GM18951 (cell line): ENCODE results near the gene CCNQ.

Experiments used
- POLR2A ChIP-seq: IDR thresholded peaks from 4 replicates; pipeline ENCODE4 v1.6.1; 2011; ENCODE audit warnings: mild to moderate bottlenecking; ENCODE audit not compliant: insufficient read length, insufficient read depth; ENCODE audit errors: extremely low read depth
- in situ Hi-C: fragments of 300-500 bp; cut with MboI; formaldehyde crosslinking; loops from one replicate; pipeline ENCODE4 v1.12.0; 2022; ENCODE audit warnings: low sequenced_read_pairs, mixed read lengths, inconsistent platforms; ENCODE audit not compliant: unreplicated experiment

CCNQ gene

DNA sequence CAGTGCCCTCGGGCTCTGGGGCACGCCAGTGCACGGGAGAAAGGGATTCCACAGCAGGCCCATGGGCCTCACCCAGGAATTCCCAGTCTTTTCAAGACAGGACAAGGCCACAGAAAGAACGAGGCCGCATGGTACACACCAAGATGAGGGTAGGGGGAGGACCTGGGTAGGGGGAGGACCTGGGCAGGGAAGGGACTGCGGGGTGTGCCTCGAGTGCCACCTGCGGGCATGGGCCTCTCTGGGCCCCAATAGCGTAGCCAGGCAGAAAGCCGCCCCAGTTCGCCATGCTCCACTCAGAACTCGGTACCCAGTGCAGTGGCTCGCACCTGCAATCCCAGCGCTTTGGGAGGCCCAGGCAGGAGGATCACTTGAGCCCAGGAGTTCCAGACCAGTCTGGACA, 34.1 kb upstream of the CCNQ start:
- in situ Hi-C loops = no loop called here

DNA sequence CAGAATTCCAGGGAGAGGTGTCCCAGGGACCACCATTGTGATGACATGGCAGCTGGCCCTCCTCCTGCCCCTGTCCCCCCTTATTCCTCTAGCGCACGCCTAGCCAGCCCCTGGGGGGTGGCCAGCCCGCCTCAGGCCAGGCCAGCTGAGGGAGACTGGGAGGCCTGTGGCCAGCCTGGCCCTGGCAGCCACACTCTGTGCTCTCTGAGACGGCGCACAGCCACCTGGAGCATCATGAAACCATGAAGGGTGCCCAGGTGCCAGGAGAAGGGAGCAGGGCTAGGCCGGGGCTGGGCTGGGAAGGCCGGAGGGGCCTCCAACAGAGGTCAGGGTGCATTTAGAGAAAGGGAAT, 33.6 kb upstream of the CCNQ start:
- in situ Hi-C loops = no loop called here
- TF ChIP-seq POLR2A = no peak

More for the DNA sequence above, 34.1 kb upstream of the CCNQ start:
- TF ChIP-seq POLR2A = no peak

DNA sequence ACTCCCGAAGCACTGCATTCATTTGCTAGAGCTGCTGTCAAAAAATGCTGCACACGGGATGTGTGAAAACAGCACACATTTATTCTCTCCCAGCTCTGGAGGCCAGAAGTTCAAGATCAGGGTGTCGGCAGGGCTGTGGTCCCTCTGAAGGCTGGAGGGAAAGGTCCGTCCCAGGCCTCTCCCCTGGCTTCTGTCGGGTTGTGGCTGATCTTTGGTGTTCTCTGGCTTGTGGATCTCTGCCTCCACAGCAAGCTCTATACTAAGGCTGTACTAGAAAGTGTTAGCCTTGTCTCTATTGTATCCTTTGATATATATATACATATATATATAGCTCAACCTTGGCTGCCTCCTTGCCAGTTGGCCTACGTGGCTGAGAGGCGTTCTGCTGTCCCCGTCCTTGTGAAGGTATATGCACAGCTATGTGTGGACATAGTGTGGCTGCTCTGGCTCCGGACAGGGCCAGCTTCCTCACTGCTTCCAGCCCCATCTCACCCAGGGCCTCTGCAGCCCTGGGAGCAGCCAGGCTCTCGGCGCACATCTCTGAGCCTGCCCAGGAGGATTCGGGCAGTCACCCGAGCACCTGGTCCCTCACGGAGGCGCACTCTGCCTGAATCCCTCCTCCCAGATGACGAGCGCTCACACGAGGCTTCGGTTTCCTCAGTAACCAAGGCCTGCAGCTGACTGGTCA, 33.1 kb upstream of the CCNQ start:
- TF ChIP-seq POLR2A = no peak
- in situ Hi-C loops = no loop called here

DNA sequence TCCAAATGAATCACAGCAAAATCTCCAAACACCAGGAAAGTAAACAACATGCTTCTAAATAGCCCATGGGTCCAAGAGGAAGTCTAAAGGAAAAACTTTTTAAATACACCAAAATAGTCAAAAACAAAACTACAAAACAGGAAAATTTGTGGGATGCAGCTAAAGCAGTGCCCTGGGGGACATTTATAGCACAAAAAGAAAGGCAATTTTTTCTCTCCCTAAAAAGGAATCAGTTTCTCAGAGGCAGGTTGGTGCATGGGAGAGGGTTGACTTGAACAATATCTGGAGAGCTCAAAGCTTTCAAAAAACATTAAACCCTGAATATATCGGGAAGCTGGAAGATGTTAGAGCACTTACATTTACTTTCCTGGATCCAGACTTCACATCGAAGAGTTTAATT, 32.4 kb upstream of the CCNQ start:
- in situ Hi-C loops = no loop called here
- TF ChIP-seq POLR2A = no peak

DNA sequence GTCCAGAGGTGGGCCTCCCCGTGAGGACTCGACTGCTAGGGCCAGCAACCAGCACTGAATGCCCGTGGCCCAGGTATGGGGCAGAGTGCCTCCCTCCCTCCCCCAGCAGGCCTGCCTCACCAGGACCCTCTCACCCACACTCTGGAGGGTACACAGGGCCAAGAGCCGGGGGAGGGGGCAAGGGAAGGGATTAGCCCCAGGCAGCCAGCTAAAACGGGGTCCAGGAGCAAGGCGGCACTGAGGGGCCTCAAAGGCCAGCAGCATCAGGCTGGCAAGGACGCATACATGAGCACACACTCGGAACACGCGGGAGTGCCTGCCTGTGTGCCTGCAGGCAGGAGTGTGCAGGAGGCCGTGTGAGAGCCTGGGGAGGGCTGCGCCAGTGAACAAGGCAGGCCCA, 29.7 kb upstream of the CCNQ start:
- in situ Hi-C loops = no loop called here
- TF ChIP-seq POLR2A = no peak

DNA sequence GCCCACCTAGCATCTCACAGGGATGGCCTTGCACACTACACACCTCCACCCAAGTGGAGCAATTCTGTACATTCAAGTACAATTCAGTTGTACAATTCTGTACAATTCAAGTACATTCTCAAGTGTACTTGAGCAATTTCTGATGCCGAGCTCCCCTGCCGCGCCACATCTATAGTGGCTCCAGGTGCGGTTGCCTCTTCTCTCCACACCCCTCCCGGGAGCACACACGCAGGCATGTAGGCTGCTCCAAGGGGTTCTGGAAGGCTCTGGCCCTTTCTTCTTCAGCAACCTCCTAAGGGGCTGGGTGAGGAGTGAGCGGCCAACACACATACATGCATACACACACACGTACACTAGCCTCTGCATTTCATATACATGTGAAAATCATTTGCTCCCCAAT, 29.2 kb upstream of the CCNQ start:
- no peak for TF ChIP-seq POLR2A
- in situ Hi-C loops = no loop called here

DNA sequence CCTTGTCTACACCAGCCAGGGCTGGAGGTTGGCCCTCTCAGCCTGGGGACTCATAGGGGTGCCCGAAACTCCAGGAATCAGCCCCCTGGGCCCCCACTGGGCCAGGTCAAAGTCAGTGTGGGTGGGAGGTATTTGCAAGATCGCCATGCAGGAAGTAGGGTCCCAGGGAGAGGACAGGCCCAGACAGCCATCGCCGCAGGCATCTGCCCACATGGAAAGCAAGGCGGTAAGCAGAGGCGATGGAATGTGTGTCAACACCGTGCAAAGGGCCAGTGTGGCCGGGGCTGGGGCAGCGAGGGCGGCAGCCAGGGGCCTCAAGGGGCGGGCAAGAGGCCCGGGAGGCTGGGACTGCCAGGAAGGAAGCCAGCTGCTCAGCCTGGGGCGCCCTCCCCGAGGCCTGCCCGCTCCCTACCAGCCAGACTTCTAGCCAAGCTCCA, 28.8 kb upstream of the CCNQ start:
- in situ Hi-C loops = no loop called here
- no peak for TF ChIP-seq POLR2A

DNA sequence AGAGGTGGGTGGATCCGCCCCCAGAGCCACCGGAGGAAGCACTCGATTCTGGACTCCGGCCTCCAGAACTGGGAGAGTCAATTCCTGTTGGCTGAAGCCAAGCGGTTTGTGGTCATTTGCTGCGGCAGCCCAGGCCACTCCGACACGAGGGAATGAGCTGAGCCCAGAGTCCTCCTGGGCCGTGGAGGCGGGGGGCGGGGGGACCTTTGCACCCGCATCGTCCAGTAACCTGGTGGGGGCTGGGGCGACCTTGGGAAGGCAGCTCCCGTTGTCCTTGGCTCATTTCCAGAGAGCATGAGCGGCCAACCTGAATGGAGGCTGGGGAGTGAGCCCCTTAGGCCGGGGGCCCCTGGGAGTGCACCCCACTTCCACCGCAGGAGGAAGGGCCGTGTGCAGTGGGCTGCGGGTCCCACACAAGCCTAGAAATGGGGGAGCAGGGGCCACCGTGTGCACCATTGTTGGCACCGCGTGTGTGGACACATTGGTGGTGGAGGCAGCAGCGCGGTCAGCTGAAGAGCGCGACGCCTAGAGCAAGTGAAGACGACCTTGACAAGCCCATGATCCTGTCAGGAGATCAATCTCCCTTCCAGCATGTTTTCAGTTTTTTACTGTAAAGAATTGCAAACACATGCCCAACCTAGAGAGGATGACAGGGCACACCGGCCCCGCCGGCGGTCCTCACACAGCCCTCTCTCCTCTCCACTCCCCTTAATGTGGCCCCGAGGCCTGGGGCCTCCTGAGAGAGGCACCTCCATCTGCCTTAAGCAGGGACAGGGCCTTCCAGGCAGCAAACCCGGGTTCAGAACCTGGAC, 28.1 kb upstream of the CCNQ start:
- in situ Hi-C loops = no loop called here
- TF ChIP-seq POLR2A = no peak

DNA sequence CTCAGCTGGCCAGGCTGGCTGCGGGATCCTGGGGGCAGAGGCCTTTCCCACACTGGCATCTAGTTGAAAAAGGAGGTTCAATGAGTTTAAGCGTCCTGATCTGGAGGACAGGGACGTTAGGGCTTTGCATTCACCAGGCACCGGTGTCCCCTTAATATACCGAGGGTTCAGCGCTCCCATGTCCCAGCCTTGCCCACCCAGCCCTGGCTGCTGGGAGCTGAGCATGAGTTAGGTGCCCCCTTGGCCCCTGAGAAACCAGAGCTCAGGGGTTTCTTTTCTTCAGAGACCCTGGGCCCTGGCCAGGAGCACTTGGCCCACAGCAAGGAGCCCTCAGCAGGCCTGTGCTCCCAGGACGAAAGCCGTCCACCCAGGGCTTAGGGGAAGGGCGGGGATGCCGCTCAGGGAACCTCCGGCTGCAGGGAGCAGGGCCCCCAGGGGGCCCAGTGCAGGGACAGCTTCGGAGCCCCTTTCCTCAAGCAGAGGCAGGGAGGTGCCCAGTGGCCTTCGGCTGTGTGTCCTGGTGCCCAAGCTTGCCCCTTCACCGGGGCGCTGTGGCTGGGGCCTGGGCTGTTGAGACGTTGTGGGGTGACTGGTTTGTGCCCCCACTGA, 27.2 kb upstream of the CCNQ start:
- in situ Hi-C loops = no loop called here
- no peak for TF ChIP-seq POLR2A

DNA sequence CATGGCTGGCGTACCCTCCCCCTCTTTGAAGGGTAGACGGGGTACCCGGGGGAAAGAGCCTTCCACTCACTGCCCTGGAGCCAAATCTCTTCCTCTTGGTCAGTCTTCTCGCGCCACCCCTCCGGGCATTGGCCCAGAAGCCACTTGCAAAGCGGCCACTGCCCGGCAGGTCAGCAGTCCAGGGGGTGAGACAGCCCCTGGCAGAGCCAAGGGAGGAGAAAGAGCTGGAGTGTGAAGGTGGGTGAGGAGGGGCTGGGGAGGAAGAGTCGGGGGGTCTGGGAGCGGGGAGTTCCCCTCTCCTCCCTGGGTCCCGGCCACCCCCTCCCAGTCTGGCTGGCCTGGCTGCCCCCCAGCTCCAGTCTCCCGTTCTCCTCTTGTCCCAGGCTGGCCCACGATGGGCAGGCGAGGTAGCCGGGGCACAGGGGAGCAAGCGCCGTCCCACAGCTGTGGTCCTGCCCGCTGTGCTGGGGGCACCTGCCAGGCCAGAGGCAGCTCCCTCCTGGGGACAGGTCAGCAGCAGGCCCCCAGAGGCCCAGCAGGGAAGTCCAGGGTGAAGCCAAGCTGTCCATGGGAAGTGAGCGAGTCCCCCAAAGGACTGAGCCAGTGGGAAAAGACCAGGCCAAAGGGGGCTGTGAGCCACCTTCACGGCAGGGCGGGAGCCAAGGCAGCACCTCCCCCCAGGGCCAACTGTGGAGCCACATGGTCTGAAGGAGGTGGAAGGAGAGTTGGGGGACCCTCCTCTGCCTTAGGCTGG, 26.5 kb upstream of the CCNQ start:
- in situ Hi-C loops = no loop called here
- no peak for TF ChIP-seq POLR2A

DNA sequence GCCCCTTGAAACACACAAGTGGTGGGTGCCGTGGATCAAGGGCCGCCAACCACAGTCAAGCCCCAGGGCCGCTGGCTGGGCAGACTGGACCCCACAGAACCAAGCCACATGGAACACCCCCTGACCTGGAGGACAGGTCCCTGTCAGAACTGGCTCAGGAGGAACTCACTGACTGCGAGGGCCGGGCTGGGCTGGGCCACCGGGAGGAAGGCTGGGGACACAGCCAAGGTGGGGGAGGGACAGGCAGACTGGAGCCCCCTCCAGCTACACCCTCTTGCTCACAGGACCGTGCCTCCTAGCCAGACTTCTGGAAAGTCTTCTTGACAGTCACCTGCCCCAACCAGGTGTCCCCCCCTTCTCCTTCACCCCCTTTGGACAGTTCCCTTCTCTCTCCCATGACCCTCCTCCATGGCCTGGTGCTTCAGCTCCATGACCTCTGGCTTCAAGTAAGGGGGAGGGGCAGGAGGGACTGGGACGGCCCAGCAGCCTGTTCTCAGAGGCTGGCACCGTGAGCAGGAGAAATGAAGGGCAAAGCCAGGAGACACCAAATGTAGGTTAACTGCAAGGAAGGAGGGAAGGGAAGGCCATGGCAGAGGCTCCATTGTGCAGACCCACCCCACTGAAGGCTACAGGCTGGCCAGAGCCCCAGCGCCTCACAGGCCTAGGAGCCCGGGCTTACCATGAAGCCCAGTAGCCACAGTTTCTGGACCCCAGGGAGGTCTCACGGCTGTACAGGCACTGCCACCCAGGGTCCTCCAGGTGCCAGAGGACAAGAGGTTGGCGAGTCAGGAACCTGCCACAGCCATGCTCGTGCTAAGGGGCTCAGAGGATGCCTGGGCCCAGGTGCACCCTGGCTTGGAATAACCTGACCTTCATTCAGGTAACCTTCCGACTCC, 25.5 kb upstream of the CCNQ start:
- no peak for TF ChIP-seq POLR2A
- in situ Hi-C loops = no loop called here

DNA sequence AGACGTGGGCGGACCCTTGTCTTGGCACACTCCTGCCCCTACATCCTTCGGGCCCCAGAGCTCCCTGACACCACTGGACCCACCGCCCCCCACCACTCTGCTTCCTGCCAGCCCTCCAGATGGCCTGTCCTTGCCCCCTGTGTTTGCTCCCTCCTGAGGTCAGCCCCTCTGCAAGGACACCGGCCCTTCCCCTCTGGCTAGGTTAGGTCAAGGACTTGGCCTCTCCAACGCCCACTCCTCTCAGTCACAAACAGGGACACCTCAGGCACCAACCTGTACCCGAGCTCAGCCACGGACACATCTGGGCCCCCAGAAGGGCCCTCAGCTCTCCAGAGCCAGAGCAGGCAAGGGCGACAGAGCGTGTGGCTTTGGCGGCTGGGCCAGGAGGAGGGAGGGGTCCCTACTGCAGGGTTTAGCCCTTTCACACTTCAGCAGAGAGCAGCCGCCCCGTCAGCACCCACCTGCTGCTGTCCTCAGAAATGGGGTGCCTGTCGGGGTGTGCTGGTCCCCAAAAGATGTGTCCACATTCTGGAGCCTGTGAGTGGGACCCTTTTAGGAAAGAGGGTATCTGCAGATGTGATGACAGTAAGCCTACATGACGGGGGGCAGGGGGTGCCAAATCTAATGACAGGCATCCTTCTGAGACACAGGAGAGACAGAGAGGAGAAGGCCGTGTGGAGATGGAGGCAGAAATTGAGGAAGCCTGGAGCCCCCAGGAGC, 24.5 kb upstream of the CCNQ start:
- in situ Hi-C loops = no loop called here
- no peak for TF ChIP-seq POLR2A
